Measurements from ENCODE around the gene CAMKMT.

CAMKMT gene

GRCh38 chr2:44706681-44707553 lies 345.2 kb downstream of the CAMKMT start:
- FAIRE-seq = no peak

DNA sequence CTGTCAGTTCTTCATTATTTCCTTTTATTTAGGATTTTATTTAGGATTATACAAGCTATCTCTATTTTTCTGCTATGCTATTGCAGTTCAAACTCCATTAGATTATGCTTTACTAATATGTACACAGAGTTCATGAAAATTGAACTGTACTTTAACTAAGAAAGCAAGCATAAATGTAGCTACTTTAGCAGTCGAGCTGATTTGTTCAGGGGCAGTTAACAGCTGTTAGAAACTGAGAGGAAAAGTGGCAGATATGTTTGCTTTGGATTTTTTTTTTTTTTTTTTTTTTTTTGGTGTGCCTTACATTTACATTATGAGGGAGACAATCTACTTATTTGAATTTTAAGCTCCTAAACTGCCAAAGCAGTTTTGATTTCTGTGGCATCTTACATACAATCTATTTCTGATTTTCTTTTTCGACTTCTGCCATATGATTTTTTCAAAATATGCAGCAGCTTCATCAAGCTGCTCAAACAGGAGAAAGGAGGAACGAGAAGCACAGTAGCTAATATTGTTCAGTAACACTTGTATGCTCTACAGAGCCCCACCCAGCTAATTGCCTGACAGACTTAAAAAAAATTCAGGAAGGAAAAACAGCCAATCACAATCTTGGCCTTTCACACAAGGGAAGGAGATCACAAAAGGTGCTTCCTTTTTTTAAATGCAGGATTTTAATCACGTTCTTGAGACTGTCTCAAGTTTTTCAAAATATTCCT lies 346.4 kb downstream of the CAMKMT start:
- peak; percentile 97 for FAIRE-seq

DNA sequence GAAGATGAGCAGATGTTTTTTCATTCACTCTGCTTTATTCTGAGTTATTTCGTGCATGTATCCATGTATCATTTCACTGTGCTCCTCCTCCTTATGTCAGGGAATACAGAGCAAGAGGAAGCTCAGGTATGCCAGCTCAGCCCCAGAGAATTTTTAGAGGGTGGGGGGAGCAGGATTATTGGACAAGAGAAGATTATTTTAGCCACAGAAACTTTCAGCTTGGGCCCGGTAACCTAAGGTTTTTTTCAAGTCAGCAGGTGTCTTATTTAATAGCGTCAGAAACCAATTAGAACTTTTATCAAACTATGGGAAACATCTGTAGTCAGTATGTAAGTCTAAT lies 346.9 kb downstream of the CAMKMT start:
- FAIRE-seq = no peak

DNA sequence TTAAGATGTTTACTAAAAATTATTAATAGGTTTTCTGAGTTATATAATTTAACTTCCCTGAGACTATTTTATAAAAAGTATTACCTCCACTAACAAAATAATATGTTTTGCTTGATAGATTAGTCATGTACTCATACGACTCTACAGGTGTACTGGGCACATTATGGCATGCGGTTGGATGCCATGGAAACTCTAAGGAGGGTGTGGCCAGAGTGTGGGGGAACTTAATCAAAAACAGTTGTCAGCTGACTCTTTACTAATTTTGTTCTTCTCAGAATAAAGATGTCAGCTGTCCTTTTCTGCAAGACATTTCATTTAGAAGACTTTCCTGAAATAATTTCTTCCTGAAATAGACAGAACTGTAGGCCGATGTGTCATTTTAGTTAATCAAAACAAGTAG lies 351.4 kb downstream of the CAMKMT start:
- FAIRE-seq = no peak

- no peak for FAIRE-seq
Measured at GRCh38 chr2:44715671-44716081, 353.9 kb downstream of the CAMKMT start.

DNA sequence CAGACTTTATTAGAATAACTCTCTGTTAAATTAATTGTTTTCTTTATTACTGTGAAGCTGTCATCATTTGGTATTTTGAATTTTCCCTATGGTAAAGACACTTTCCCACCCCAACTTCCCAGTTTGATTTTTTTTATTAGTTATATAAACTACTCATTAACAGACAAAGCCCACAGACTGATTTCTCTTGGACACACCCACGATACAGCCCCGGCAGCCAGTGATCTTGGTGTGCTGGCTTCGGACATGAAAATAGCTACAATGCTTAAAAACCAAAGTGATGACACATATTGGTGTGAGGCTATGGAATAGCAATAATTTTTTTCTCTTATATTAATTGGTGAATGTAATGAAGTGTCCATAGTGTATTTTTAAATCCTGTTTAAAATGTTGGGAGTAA lies 354.4 kb downstream of the CAMKMT start:
- FAIRE-seq = no peak

DNA sequence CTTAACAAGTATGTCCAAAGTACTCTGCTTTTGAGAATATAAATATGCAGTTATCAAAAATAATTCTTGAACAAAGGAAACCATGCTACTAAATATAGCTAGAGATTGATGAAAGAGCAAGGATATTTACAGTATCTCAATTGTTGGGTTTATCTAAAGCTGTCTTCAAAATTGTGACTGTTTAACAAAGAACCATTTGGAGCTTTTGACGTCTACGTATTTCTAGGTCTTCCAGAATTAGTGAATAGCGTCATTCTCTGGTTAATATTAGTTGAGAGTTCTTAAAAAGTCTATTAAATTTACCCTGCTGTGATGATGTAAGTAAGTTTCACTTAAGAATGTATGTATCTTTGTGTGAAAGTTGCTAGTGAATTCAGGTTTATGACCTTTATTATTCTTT lies 356.7 kb downstream of the CAMKMT start:
- FAIRE-seq = no peak

DNA sequence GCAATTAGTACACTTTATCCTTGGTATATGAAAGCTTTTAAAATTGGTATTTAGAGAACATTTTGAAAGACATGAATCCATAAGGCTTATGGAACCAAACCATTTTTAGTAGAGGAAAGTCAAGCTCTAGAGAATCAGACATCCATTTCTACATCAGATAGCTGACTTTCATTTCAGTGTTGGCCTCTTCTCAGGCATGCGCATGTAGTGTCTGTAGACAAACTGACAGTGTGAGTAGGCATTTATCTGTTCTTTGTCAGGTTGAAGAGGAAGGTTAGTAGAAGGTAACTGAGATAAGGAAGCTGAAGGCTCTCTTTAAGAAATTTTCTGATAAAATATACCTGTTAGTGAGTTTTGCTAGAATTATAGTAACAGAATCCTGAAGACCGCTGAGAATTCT lies 357.8 kb downstream of the CAMKMT start:
- no peak for FAIRE-seq

GRCh38 chr2:44722026-44722625 lies 360.4 kb downstream of the CAMKMT start:
- no peak for FAIRE-seq

GRCh38 chr2:44723921-44724320 lies 362.2 kb downstream of the CAMKMT start:
- no peak for FAIRE-seq

- FAIRE-seq = no peak
Measured at GRCh38 chr2:44730593-44730992, 368.8 kb downstream of the CAMKMT start.

GRCh38 chr2:44731505-44731904 lies 369.8 kb downstream of the CAMKMT start:
- no peak for FAIRE-seq

DNA sequence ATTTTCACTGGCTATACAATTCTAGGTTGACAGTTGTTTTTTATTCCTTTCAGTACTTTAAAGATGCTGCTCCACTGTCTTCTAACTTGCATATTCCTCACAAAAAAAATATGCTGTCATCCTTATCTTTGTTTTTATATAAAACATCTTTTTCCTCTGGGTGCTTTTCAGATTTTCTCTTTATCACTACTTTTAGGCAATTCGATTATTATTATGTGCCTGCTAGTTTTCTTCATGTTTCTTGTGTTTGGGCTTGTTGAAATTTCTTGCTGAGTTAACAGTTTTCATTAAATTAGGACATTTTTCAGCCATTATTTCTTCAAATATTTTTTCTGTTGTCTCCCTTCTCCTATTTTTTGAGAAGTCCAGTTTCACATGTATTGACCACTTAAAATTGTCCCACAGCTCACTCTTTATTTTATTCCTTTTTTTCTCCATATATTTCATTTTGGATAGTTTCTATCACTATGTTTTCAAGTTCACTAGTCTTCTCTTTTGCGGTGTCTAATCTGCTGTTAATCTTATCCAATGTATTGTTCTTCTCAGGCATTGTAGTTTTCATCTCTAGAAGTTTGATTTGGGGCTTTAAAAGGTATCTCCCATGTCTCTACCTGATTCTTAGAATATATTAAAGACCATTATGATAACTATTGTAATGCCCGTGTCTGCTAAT lies 374.7 kb downstream of the CAMKMT start:
- FAIRE-seq = no peak

- no peak for FAIRE-seq
Measured at GRCh38 chr2:44740678-44741077, 378.9 kb downstream of the CAMKMT start.

DNA sequence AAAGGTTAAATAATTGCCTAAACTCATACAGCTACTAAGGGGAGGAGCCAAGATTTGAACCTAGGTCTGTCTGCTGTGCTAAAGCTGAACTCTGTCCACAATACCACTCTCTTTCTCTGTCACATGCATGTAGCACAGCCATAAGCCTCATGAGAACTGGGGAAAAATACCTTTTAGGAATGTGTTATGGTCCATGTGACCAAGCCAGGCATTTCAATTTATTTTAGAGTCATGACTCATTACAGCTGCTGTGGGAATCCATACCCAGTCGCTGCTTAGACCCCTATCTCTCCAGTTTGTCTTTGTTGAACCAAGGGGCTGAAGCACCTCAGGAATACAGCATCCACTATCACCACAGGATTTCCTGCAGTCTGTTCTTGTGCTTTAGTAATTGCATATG lies 379.8 kb downstream of the CAMKMT start:
- FAIRE-seq = no peak

GRCh38 chr2:44742057-44742456 lies 380.3 kb downstream of the CAMKMT start:
- FAIRE-seq = no peak

DNA sequence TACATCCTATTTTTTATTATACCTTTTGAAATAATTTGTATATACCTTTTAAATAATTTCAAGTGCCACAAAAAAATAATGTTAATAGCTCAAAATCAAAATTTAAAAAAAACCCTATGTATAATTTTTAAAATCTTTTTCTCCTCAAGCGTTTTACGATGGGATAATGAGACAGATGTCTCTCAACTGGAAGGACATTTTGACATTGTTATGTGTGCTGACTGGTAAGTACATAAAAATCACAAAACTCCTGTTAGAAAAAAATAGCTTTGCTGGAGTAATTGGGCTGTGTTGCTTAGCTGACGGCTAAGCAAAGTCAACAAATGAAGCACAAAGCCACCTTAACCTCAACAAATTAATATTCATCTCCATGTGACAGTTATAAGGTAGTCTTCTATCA lies 381.7 kb downstream of the CAMKMT start:
- FAIRE-seq = no peak

GRCh38 chr2:44744961-44745892 lies 383.5 kb downstream of the CAMKMT start:
- FAIRE-seq = no peak

DNA sequence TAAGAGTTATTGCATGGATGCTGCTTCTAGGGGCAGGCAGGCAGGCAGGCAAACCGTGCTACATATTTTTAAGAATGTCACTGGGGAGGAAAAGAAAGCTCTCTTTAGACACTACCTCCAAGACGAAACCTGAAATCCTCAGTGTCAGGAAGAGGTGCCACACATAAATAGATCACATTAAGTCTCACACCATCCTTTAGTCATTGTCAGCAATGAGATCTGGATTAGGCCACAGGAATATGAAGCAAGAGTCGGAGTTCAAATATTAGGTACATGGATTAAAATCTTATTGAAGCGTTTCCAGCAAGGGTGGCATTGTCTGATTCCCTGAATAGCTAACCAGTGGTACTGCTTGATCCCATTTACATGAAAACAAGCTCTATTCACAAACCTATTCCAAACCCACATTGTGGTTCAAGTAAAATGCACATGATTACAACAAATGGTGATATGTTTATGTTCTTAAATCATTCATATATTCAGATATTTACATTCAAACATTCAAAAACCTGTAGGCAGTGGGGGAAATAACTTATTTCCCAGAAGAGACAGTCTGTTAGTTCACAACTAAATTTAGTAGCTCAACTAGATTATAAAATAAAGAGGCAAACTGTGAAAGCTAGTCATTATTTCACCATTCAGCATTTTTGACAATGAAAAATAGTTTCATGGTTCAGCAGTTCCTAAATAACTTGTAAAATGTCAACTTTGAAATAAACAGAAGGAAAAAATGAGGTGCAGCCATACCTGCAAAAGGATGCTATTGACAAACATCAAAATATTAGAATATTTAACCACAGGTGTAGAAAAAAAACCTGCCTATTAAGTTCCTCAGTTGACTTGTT lies 384.4 kb downstream of the CAMKMT start:
- FAIRE-seq = no peak

GRCh38 chr2:44746856-44747615 lies 385.3 kb downstream of the CAMKMT start:
- FAIRE-seq = no peak

DNA sequence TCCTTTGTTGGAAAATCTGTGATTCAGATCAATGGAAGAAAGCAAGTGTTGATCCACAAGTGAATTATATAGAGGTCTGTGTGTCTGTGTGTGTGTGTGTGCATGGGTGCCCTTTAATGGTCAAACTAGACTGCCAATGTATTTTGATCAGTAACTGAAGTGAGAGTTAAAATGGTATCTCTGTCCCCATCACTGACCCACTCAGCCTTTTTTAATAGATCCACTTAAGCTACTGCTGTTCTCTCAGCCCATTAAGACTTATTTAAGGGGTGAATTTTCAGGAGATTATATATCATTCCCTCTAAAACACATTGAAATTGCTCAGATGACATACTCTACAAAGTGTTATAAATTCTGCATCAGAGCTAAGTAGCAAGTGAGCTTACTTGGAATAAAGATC lies 386.0 kb downstream of the CAMKMT start:
- FAIRE-seq = no peak

Measured in islet of Langerhans (tissue), 1 donor.